Glomerular visceral epithelial cell (primary cell): ENCODE data around the gene SLA2.
"Not testable (repeated sequence)": the region's sequence is repeated elsewhere in the genome, so short reads cannot be mapped to it uniquely, and the experiment has no call there.

ENCODE experiments used
- DNase-seq: peaks from one replicate; pipeline ENCODE4 v3.0.0-alpha.2; 2016; ENCODE audit errors: extremely low spot score

The SLA2 gene

GRCh38 chr20:36573798-36574365, 72.1 kb downstream of the SLA2 start:
- DNase-seq: peak; percentile 30

- DNase-seq: peak; percentile 97
Observed at GRCh38 chr20:36573103-36573797, 72.7 kb downstream of the SLA2 start, which contains the start of gene TGIF2. Gene TGIF2, plus strand, starts transcription at chr20:36573597. Its CDS starts 5,178 bp downstream, at chr20:36578775.

- DNase-seq: peak; percentile 45
Observed at GRCh38 chr20:36572701-36573102, 73.3 kb downstream of the SLA2 start.

- DNase-seq: no peak
Observed at GRCh38 chr20:36571564-36572504, 74.2 kb downstream of the SLA2 start.

- no peak for DNase-seq
Observed at GRCh38 chr20:36569847-36570429, 76.1 kb downstream of the SLA2 start.

GRCh38 chr20:36565520-36565919, 80.5 kb downstream of the SLA2 start:
- DNase-seq: no peak

GRCh38 chr20:36564726-36565121, 81.3 kb downstream of the SLA2 start:
- DNase-seq: not testable (repeated sequence)

- DNase-seq: not testable (repeated sequence)
Observed at GRCh38 chr20:36564078-36564725, 81.8 kb downstream of the SLA2 start.

GRCh38 chr20:36563374-36563773, 82.6 kb downstream of the SLA2 start:
- DNase-seq: no peak

GRCh38 chr20:36562724-36563123, 83.3 kb downstream of the SLA2 start:
- no peak for DNase-seq
